ENCODE data around the gene SUPT6H. TPM values are rescaled to one million over a fixed set of nuclear protein-coding genes. Genes with fewer than 3 reads are reported as not detected.

SUPT6H gene
- 50.8 and 79.7 TPM in 2 replicates for total RNA-seq

DNA sequence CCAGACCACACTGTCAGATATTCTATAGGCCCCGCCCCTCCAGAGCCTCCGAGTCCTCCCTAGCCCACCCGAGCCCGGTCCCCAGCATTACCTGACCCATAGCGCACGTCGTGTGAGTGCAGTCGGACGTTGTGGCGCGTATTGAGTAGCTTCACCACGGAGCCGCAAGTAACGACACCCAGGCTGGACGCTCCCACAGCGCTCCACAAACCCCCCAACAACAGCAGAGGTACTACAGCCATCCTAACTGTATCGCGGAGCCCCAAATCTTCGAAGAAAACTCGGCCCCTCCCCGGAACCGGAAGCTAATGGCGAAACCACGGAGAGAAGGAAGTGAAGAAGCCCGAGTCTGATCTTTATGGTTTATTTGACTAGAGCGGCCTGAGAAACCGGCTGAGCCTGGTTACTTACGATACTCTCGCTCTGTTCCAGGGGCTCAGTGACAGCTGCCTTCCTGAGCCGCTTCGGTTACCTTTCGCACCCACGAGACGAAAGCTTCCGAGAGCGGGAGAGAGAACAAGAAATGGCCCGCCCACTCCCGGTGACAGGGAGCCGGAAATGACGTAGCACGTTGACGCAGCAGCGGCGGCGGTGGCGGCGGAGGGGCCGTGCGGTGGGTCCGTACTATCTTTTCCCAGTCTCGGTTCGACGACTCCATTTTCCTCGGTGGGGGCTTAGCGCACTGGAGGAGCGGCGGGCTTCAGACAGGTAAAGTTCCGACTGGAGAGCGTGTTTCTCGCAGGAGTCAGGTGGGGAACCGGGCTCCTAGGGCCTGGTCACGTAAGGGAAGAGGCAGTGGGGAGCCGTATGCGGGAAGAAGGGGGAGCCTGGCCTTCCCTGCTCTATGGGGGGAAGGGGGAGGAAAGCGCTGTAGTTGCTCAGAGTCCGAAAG, at the start of gene SUPT6H, which contains the start of gene SDF2:
Gene SUPT6H, plus strand, starts transcription at position 571 of the 892 bp plus-strand sequence. CDS start 11,197 bp downstream, outside the sequence.
Gene SDF2, minus strand, starts transcription at position 272 of the 892 bp plus-strand sequence. Its CDS starts 30 bp downstream, at position 242.

DNA sequence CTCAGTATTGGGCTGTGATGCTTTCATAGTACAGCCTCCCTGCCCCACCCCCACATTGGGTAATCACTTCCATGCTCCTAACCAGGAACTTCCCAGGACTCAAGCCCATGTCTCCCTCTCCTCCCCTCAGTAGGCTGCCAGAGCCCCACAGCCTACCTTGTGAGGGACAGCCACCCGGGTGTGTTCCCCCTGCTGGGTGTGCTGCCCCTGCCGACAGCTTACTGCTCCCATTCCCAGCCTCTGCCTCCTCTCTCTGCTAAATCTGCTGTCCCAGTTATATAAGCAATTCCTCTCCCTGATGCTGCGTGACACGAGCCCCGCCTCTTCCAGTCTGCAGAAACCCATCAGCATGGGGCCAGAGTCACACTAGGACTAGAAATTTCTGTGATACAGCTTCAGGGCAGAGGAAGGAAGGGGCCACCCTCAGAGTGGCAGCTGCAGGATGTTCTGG, 48.0 kb upstream of the SUPT6H start, which contains the start of gene RSKR:
Gene RSKR, minus strand, starts transcription at position 255 of the 451 bp plus-strand sequence. Its CDS starts 24 bp downstream, at position 231.

DNA sequence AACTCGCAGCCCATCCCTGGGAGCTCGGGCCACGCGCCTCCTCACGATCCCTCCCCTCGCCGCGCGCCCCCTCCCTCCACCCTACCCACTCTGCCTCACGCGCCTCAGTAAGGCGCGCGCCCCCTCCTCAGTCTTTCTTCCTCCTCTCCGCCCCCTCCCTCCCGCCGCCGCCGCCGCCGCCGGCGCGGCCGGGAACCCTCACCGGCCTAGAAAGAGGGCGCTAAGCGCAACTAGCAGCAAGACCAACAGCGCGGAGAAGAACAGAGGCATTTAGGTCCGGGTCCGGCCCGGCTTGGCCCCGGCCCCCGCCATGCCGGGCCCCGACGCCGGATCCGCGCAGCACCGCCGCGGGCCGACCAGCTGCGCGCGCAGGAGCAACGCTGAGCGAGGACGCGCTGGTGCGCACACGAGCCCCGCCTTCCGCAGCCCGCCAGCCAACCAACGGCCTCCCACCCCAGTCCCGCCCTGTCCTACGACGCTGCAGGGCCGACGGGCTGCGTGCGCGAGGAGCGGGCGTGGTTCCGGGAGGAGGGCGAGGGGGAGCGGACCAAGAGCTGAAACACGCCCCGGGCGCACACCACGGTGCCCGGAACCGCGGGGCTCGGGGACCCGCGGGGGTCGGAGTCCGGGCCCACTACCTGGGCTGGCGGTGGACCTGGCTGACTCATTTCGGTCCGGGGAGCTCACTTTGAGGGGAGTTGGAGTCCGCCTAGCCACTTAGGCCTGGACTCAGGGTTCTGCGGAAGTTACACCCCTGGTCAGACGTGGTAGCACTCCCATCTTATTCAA, 17.0 kb upstream of the SUPT6H start, which contains the start of gene BLTP2:
Gene BLTP2, minus strand, starts transcription at position 372 of the 789 bp plus-strand sequence. Its CDS starts 102 bp downstream, at position 270.

DNA sequence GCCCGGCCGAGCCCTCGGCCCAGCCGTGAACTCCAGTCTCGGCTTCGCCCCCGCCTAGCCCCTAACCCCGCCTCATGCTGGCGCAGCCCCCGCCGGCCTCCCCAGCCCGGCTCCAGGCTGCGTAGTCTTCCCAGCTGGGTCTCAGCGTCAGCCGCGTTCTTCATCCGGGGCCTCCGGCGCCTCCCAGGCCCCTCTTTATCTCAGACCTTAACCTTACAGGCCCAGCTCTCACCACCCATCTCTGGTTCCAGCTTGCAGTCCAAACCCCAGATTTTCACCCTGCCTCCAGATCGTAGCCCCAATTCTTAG, 49.7 kb downstream of the SUPT6H start, which contains the start of gene PROCA1:
Gene PROCA1, minus strand, starts transcription at position 166 of the 309 bp plus-strand sequence. CDS start 228 bp downstream, outside the sequence.

DNA sequence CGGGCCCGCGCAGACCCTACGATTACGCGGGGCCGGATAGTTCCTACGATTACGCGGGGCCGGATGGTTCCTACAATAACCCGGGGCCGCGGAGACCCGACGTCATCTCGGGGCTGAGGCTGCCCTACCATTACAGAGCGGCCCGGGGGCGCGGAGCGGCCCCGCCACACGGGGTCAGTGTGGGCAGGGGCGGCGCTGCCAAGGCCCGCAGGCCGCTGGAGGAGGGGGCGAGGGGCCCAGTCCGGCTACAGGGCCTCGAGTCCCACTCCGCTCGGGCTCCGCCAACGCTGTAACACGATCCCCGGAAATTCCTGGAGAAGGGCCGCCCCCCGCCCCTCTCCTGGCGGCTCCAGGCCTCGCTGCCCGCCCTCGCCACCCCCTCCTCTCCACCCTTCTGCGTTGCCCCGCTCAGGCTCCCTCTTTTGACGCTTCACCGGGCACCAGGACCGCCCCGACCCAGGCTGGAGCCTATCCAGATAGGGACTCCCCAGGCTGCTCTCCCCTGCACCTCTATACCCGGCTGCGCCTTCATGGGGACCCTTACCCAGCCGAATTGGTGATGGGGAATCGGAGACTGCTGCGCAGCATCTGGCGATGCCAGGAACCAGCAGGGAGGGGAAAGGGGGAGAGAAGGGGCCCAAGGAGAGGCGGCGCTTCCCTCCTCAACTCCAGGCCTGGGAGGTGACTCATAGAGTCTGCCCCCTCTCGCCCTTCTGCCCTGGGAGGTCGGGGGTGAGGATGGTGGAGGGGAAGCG, 55.8 kb downstream of the SUPT6H start, which contains the start of gene RAB34:
Gene RAB34, minus strand, starts transcription at position 291 of the 755 bp plus-strand sequence. CDS start 602 bp downstream, outside the sequence.

DNA sequence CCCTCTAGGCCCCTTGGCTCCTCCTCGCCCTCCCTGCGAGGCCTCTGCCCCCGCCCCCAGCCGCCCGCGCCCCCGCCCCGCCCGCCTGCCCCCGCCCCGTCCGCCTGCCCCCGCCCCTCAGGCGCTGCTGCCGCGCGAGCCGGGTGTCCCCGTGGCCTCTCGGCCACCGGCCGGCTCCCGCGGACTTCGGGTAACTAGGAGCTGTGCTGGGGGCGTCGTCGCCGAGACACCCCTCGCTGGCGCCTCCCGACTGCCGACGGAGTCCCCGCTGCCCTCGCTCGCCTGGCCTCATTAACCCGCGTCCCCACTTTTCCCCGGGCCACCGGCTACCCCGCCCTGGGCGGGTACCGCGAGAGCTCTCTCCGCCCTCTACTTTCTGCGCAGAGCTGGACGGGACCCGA, 64.2 kb downstream of the SUPT6H start, which contains the start of gene TLCD1:
Gene TLCD1, minus strand, starts transcription at position 8 of the 401 bp plus-strand sequence. CDS start 136 bp downstream, outside the sequence.

DNA sequence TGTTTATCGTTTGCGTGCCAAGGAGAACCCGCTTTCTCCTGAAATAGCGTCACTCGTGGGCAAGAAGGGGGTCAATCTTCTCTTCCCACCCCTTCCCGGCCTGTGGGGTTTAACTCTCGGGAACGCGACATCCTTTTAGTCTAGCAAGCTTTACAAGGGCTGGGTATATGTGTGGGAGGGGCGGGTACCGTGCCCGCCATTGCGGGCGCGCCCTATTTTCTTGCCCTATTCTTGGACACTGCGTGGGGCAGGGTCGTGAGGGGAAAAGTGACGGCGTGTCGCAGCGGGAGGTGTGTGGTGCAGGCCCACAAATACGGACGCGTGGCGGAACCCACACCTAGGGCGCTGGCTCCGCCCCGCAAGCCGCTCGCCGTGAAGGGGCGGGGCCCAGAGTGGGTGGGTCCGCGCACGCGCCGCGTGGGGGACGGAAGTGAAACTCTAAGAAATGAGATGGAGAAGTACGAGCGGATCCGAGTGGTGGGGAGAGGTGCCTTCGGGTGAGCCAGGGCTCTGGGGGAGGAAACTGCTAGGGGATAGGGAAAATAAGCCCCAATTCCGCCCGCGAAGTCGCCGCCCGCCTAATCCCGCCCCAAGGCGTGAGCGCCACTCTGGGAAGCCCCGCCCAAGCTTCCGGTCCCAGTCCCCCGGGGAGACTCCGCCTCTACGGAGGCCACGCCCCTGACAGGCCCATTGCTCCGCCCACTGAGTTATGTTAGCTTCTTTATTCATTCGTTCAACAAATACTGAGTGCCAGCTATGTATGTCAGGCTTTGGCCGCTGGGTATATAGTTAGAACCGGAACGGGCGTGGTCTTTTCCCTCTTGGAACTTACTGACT, 66.6 kb downstream of the SUPT6H start, which contains the start of gene NEK8:
Gene NEK8, plus strand, starts transcription at position 425 of the 837 bp plus-strand sequence. Its CDS starts 26 bp downstream, at position 451.

DNA sequence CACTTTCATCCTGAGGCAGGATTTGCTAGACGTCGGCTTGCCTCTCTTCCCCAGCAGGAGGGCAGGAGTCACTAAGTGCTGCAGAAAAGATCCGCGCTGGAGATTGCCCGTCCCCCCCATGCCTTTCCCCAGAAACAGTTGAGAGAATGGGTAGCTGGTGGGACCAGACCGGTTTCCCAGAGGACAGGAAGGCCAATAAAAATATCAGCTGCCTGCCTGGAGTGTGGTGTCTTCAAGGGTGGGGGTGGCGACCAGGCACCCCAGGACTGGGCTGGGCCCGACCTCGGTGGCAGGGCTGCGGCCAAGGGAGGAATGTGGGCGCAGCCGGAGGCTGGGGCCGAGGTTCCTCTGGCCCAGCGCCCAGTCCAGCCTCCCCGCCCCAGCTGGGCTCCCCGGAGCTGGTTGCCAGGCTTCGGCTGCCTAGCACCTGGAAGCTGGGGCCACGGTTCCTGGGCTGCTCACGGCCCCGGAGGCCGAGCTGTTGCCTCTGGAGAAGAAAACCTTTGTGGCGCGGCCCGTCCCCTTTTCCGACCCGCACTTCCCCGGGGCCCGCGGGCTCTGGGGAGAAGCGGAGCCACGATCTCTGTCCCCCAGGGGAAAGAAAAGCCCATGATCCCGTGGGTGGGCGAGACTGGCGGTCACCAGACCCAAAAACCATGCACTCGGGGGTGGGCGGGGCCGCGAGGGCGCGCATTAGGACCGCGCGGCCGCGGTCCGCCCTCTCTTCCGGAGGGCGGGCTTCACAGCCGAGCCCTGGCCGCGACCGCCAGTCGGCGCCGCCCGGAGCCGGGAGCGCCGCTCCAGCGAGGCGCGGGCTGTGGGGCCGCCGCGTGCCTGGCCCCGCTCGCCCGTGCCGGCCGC, 81.5 kb downstream of the SUPT6H start, which contains the start of gene TRAF4:
Gene TRAF4, plus strand, starts transcription at position 769 of the 861 bp plus-strand sequence. CDS start 102 bp downstream, outside the sequence.

Other genes with a start within 250 kb of the SUPT6H start
- gene SLC13A2, start 188.6 kb upstream of the SUPT6H start, total RNA-seq = not detected in 2 replicates
- not detected in 2 replicates for gene FOXN1, start 155.9 kb upstream of the SUPT6H start, total RNA-seq
- 26.7 and 31.0 TPM in 2 replicates for gene UNC119, start 109.6 kb upstream of the SUPT6H start, total RNA-seq
- 107 and 165 TPM in 2 replicates for gene PIGS, start 90.7 kb upstream of the SUPT6H start, total RNA-seq
- 139 and 187 TPM in 2 replicates for gene ALDOC, start 85.3 kb upstream of the SUPT6H start, total RNA-seq
- 5.6 and 25.5 TPM in 2 replicates for gene SPAG5, start 63.2 kb upstream of the SUPT6H start, total RNA-seq
- gene RSKR, start 48.0 kb upstream of the SUPT6H start, total RNA-seq = 7.7 and 13.2 TPM in 2 replicates
- gene BLTP2, start 17.0 kb upstream of the SUPT6H start, total RNA-seq = 156 and 198 TPM in 2 replicates
- gene SDF2, start 299 bp upstream of the SUPT6H start, total RNA-seq = 42.4 and 79.6 TPM in 2 replicates
- 1.2 and 1.4 TPM in 2 replicates for gene PROCA1, start 49.7 kb downstream of the SUPT6H start, total RNA-seq
- 133 and 148 TPM in 2 replicates for gene RAB34, start 55.7 kb downstream of the SUPT6H start, total RNA-seq
- gene RPL23A, start 57.8 kb downstream of the SUPT6H start, total RNA-seq = 588 and 599 TPM in 2 replicates
- gene TLCD1, start 64.0 kb downstream of the SUPT6H start, total RNA-seq = 5.3 and 5.9 TPM in 2 replicates
- 1.5 and 2.7 TPM in 2 replicates for gene NEK8, start 66.6 kb downstream of the SUPT6H start, total RNA-seq
- gene TRAF4, start 81.8 kb downstream of the SUPT6H start, total RNA-seq = 33.3 and 33.5 TPM in 2 replicates
- 4.2 and 10.1 TPM in 2 replicates for gene FAM222B, start 180.6 kb downstream of the SUPT6H start, total RNA-seq
- gene ERAL1, start 192.8 kb downstream of the SUPT6H start, total RNA-seq = 24.9 and 28.5 TPM in 2 replicates
- 30.0 and 42.8 TPM in 2 replicates for gene FLOT2, start 235.5 kb downstream of the SUPT6H start, total RNA-seq
- 5.5 and 6.5 TPM in 2 replicates for gene DHRS13, start 240.9 kb downstream of the SUPT6H start, total RNA-seq